Measurements from ENCODE around the gene PRICKLE1. TPM values are rescaled to one million over a fixed set of nuclear protein-coding genes. Genes with fewer than 3 reads are reported as not detected.

The PRICKLE1 gene
- total RNA-seq, 6 experiments from 2014 or later: 3.7 to 10.0 (median 8.6) TPM

- Mint-ChIP-seq H3K27me3 (ENCODE audit: insufficient read depth) (no peaks in the 10 kb centered on the region; the same call in 1 of the 2 replicates), H3K9me3 (no peaks in the 10 kb centered on the region)
Measured at GRCh38 chr12:42477941-42478340, 111.6 kb downstream of the PRICKLE1 start.

GRCh38 chr12:42475106-42475505 is 114.4 kb downstream of the PRICKLE1 start:
- no peaks in the 10 kb centered on the region for H3K9me3 Mint-ChIP-seq
- peaks cover 6% of the 10 kb centered on the region for H3K27me3 Mint-ChIP-seq (ENCODE audit: insufficient read depth)
- peaks cover 46% of the 10 kb centered on the region for H3K4me1 Mint-ChIP-seq (ENCODE audit: low read depth)
- TF ChIP-seq CTCF (IDR thresholded peaks at IDR 0.05): no peak
- no peaks in the 10 kb centered on the region for H3K36me3 Mint-ChIP-seq (ENCODE audit: low read depth)
- no peak overlapping the region for H3K27ac Mint-ChIP-seq
- DNase-seq: no peak
- H3K4me3 Mint-ChIP-seq: no peak overlapping the region

More at GRCh38 chr12:42477941-42478340, 111.6 kb downstream of the PRICKLE1 start:
- Mint-ChIP-seq H3K4me3 (no peak overlapping the region), H3K36me3 (ENCODE audit: low read depth) (no peaks in the 10 kb centered on the region), H3K27ac (no peak overlapping the region), H3K4me1 (ENCODE audit: low read depth) (peaks cover 44% of the 10 kb centered on the region)
- DNase-seq: no peak
- TF ChIP-seq CTCF (IDR thresholded peaks at IDR 0.05): no peak

GRCh38 chr12:42474391-42474790 is 115.2 kb downstream of the PRICKLE1 start:
- Mint-ChIP-seq H3K36me3 (ENCODE audit: low read depth) (no peaks in the 10 kb centered on the region), H3K4me1 (ENCODE audit: low read depth) (peaks cover 48% of the 10 kb centered on the region), H3K9me3 (no peaks in the 10 kb centered on the region), H3K27me3 (ENCODE audit: insufficient read depth) (peaks cover 6% of the 10 kb centered on the region; the same call in 1 of the 2 replicates), H3K27ac (no peak overlapping the region), H3K4me3 (no peak overlapping the region)
- TF ChIP-seq CTCF (IDR thresholded peaks at IDR 0.05): no peak
- peak; percentile 5 for DNase-seq

- H3K4me3 Mint-ChIP-seq: no peak overlapping the region
- no peaks in the 10 kb centered on the region for H3K9me3 Mint-ChIP-seq
- peak overlapping the region; percentile 24; the same call in 1 of the 2 replicates for H3K27ac Mint-ChIP-seq
- H3K27me3 Mint-ChIP-seq (ENCODE audit: insufficient read depth): peaks cover 8% of the 10 kb centered on the region
- TF ChIP-seq CTCF (IDR thresholded peaks at IDR 0.05): no peak
- no peaks in the 10 kb centered on the region for H3K36me3 Mint-ChIP-seq (ENCODE audit: low read depth)
- peaks cover 56% of the 10 kb centered on the region for H3K4me1 Mint-ChIP-seq (ENCODE audit: low read depth)
- DNase-seq: no peak
Measured at GRCh38 chr12:42473561-42473960, 116.0 kb downstream of the PRICKLE1 start.

- Mint-ChIP-seq H3K9me3 (no peaks in the 10 kb centered on the region), H3K36me3 (ENCODE audit: low read depth) (no peaks in the 10 kb centered on the region), H3K4me3 (no peak overlapping the region), H3K27me3 (ENCODE audit: insufficient read depth) (peaks cover 10% of the 10 kb centered on the region), H3K4me1 (ENCODE audit: low read depth) (peaks cover 53% of the 10 kb centered on the region), H3K27ac (peak overlapping the region; percentile 24; the same call in 1 of the 2 replicates)
- DNase-seq: peak; percentile 48
- no peak for TF ChIP-seq CTCF (IDR thresholded peaks at IDR 0.05)
Measured at GRCh38 chr12:42473130-42473529, 116.4 kb downstream of the PRICKLE1 start.

GRCh38 chr12:42472376-42472775 is 117.2 kb downstream of the PRICKLE1 start:
- DNase-seq: no peak
- no peak for TF ChIP-seq CTCF (IDR thresholded peaks at IDR 0.05)
- Mint-ChIP-seq H3K27ac (0 out of 2 replicates have a peak overlapping the region, but pooled peaks have one; percentile 5), H3K4me1 (ENCODE audit: low read depth) (peaks cover 48% of the 10 kb centered on the region), H3K4me3 (no peak overlapping the region), H3K36me3 (ENCODE audit: low read depth) (no peaks in the 10 kb centered on the region), H3K9me3 (no peaks in the 10 kb centered on the region), H3K27me3 (ENCODE audit: insufficient read depth) (peaks cover 10% of the 10 kb centered on the region)

Data from HFFc6 (cell line).